ENCODE results near the gene BCAR1.
"Not testable (repeated sequence)": the region's sequence is repeated elsewhere in the genome, so short reads cannot be mapped to it uniquely, and the experiment has no call there.

The BCAR1 gene

DNA sequence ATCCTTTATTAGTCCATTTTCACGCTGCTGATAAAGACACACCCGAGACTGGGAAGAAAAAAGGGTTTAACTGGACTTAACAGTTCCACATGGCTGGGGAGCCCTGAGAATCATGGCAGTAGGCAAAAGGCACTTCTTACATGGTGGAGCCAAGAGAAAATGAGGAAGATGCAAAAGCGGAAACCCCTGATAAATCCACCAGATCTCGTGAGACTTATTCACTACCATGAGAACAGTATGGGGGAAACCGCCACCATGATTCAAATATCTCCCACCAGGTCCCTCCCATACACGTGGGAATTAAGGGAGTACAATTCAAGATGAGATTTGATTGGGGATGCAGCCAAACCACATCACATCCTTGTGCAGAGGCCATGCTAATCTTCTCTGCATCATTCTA lies 35.0 kb upstream of the BCAR1 start:
- DNase-seq (ENCODE audit: low spot score), result no peak
- TF ChIP-seq, protein P1, sequence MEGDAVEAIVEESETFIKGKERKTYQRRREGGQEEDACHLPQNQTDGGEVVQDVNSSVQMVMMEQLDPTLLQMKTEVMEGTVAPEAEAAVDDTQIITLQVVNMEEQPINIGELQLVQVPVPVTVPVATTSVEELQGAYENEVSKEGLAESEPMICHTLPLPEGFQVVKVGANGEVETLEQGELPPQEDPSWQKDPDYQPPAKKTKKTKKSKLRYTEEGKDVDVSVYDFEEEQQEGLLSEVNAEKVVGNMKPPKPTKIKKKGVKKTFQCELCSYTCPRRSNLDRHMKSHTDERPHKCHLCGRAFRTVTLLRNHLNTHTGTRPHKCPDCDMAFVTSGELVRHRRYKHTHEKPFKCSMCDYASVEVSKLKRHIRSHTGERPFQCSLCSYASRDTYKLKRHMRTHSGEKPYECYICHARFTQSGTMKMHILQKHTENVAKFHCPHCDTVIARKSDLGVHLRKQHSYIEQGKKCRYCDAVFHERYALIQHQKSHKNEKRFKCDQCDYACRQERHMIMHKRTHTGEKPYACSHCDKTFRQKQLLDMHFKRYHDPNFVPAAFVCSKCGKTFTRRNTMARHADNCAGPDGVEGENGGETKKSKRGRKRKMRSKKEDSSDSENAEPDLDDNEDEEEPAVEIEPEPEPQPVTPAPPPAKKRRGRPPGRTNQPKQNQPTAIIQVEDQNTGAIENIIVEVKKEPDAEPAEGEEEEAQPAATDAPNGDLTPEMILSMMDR (conservative IDR thresholded peaks at IDR 0.05; ENCODE audit: low read depth), result no peak
- POLR2A ChIA-PET (ENCODE audit: low non-redundant PET), result no interaction called here
- CTCF ChIA-PET, result no interaction called here
- no peak overlapping the region for H3K27ac ChIP-seq

DNA sequence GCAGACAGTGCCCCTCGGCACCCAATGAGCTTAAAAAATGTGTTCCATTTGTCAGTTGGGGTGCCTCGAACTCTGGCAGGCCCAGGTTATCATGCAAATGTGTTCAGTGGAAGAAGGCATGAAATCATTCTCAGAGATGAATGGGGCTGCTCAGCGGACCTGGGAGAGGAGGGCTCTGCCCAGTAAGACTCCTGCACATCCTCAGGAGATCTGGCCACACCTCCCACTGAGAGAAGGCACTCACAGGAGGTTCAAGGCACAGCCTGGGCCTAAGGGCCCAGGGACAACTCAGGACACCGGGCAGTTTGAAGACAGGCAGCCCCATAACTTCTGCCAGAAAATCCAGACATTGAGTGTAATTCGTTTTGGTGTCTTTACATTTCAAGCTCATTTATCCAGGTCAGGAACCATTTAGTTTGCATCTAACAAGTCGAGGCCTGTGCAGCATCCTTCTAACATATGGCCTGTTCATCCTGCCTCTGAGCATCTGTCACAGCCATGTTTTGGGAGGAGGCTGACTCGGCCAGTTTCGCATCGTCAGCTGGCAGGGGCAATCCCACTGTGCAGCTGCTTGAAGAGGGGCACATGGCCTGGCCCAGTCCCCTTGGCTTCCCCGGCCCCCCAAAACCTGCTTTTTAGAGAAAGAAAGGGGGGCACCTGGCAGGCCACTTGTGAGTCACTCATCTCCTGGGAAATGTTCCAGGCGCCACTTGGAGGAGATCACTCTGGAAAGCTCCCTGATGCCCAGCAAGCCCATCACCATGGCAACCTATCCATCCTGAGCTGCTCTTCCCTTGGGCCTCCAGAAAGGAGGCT lies 31.2 kb upstream of the BCAR1 start:
- H3K27ac ChIP-seq, result peak overlapping the region; percentile 94
- ChIA-PET POLR2A (ENCODE audit: low non-redundant PET) (no interaction called here), CTCF (interaction anchor here (0.6 to 2.2 kb wide), 5 partner anchors 11 to 1021 kb away, joined by 3 to 13 read pairs (median 3); no protein-coding TSS in a partner anchor)
- DNase-seq (ENCODE audit: low spot score), result no peak
- TF ChIP-seq, protein P1 (conservative IDR thresholded peaks at IDR 0.05; ENCODE audit: low read depth), result no peak

DNA sequence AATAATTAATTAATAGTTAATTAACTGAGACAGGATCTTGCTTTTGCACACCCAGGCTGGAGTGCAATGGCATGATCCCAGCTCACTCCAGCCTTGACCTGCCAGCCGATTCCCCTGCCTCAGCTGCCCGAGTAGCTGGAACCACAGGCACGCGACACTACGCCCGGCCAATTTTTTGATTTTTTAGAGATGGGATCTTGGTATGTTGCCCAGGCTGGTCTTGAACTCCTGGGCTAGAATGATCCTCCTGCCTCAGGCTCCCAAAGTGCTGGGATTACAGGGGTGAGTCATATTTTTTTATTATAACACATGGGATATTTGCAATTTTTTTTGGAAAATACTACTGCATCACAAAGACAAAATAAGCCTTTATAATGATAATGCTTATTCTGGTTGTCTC lies 30.4 kb upstream of the BCAR1 start:
- H3K27ac ChIP-seq, result peak overlapping the region; percentile 94
- POLR2A ChIA-PET (ENCODE audit: low non-redundant PET), result no interaction called here
- CTCF ChIA-PET, result interaction anchor here (2.2 kb wide), 1 partner anchor 48 kb away, joined by 13 read pairs; no protein-coding TSS in a partner anchor
- DNase-seq (ENCODE audit: low spot score), result no peak
- TF ChIP-seq, protein P1 (conservative IDR thresholded peaks at IDR 0.05; ENCODE audit: low read depth), result no peak

DNA sequence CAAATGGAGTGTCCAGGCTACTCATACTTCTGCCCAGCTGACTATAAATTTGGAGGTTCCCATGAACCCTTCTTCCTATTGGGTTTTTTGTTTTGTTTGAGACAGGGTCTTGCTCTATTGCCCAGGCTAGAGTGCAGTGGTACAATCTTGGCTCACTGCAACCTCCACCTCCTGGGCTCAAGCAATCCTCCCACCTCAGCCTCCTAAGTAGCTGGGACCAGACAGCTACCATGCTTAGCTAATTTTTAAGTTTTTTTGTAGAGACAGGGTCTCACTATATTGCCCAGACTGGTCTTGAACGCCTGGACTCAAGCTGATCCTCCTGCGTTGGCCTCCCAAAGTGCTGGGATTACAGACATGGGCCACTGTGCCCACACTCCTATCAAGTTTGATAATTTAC lies 29.6 kb upstream of the BCAR1 start:
- POLR2A ChIA-PET (ENCODE audit: low non-redundant PET); DNase-seq (ENCODE audit: low spot score): not testable (repeated sequence)
- CTCF ChIA-PET, result interaction anchor here (0.6 to 0.7 kb wide), 2 partner anchors 69 to 205 kb away, joined by 3 read pairs; no protein-coding TSS in a partner anchor
- peak overlapping the region; percentile 94 for H3K27ac ChIP-seq

DNA sequence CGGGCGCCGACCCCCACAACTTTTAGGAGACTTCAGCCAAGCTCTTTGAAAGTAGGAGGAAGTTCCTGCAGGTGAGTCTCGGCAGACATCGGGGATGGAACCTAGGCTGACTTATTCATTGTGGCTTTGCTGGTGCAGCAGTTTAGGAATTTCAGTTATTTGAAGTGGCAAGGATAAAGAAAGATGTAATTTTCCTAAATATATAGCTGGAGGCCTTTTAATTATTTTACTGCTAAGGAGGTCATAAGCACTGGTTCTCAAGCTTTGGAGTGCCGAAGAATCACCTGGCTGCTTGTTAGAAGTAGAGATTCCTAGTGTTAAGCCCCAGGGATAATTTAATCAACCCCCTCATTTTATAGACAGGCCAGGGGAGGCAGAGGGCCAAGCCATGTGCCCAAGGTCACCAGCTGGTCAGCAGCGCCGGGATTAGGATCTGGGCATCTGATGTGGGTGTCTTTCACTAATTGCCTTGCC lies 28.9 kb upstream of the BCAR1 start:
- CTCF ChIA-PET, result interaction anchor here (0.6 kb wide), 1 partner anchor 1001 kb away, joined by 3 read pairs; no protein-coding TSS in a partner anchor
- DNase-seq (ENCODE audit: low spot score), result no peak
- POLR2A ChIA-PET (ENCODE audit: low non-redundant PET), result no interaction called here
- H3K27ac ChIP-seq, result peak overlapping the region; percentile 94
- TF ChIP-seq, protein P1 (conservative IDR thresholded peaks at IDR 0.05; ENCODE audit: low read depth), result no peak

DNA sequence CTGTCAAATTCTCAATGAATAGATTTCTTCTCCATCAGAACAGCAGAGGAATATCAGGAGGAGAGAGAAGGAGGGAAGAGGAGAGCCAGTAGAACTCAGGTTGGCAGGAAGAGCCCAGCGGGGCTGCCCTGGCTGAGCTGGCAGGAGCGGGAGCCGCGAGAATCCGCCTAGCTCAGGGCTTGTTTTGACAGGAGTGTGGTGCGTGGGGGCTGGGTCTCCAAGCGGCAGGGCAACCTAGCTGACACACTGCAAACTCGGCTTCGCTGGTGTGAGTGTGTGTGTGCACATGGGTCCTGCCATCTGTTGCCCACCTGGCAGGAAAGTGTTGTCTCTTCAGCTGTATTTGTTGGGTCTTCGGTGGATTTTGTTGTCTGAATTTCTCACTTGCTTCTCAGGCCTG lies 27.9 kb upstream of the BCAR1 start:
- ChIA-PET CTCF (interaction anchor here (0.6 kb wide), 1 partner anchor 110 kb away, joined by 3 read pairs; no protein-coding TSS in a partner anchor), POLR2A (ENCODE audit: low non-redundant PET) (no interaction called here)
- H3K27ac ChIP-seq, result peak overlapping the region; percentile 94
- TF ChIP-seq, protein P1 (conservative IDR thresholded peaks at IDR 0.05; ENCODE audit: low read depth), result no peak
- peak; percentile 65 for DNase-seq (ENCODE audit: low spot score)

All from RWPE1 (cell line).